Lower leg skin (tissue), 4 donors: Measurements from ENCODE around the gene ASMTL. TPM values are rescaled to one million over a fixed set of nuclear protein-coding genes. Genes with fewer than 3 reads are reported as not detected.

Experiments
- DNase-seq, 2 donors: peaks; one replicate each; pipeline ENCODE4 v3.0.0-alpha.2; 2019; ENCODE audit warnings: low spot score in 2 of 2
- H3K4me3 ChIP-seq: fragments of 200-600 bp; sonication (generic); 2 replicates; pipeline ENCODE4 v1.5.1; 2017; ENCODE audit warnings: mild to moderate bottlenecking, low read depth; ENCODE audit not compliant: poor library complexity, severe bottlenecking
- POLR2A ChIP-seq, 2 donors: fragments of 450-650 bp; IDR thresholded peaks; one replicate each; pipeline ENCODE4 v1.6.1; 2016 to 2017; ENCODE audit warnings: antibody characterized with exemption in 2 of 2, mild to moderate bottlenecking in 1 of 2, moderate library complexity in 1 of 2
- WGBS, 2 donors: methylation state at CpG; one replicate each; pipeline ENCODE4 v1.1.5; 2018; 5-methylcytosine and 5-hydroxymethylcytosine counted together
- intact Hi-C: fragments of 100-400 bp; cut with DNase I; formaldehyde crosslinking; loops from one replicate; pipeline ENCODE4 v1.15.0; 2023; ENCODE audit warnings: low total_unique reads
- total RNA-seq, 4 donors: library from RNA; depleted of rRNA; stranded (reverse); fragments of >200 nt; gene quantifications; one replicate each; pipeline ENCODE4 v1.1.0, GENCODE V29; 2016
- TF ChIP-seq, protein P1 (sequence below), 3 donors: fragments of 450-650 bp; IDR thresholded peaks; one replicate each; pipeline ENCODE4 v1.5.1; 2016; ENCODE audit warnings: antibody characterized with exemption in 3 of 3, mild to moderate bottlenecking in 3 of 3, moderate library complexity in 2 of 3

ASMTL gene
- total RNA-seq, 4 donors from 2014 or later: 24.8 to 35.9 (median 30.1) TPM

DNA sequence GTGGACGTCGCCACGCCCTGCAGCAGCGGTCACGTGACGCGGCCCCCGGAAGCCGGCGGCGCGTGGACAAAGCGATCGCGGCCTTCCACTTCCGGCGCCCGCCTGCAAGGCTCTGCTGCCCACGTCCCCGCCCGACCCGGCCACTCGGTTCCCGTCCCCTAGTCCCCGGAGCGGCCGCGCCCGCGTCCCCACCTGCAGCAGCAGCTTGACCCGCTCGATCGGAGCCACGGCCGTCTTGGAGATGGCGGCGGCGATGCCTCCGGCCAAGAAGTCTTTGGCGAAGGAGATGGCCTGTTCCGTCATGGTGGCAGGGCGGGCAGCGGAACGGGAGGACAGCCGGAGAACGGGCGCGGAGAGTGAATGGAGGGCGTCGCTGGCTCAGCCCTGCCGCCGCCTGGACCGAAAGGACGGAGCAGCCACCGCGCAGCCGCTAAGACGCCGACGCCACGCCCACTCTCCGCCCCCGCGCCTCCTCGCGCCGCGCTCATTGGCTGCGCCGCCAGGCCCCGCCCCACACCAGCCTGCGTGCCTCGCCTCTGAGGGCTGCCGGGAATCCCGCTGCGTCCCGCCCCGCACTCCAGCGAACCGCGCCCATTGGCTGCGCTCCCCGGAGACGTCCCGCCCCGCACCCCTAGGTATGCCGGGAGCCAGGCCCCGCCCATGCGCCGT lies 60.9 kb downstream of the ASMTL start, which contains the start of gene SLC25A6:
SLC25A6 (minus strand) TSS at position 407 of the 669 bp plus-strand sequence; CDS start at position 303, 104 bp downstream.
- intact Hi-C loops: no loop called here
- WGBS, 2 donors: 0 to 1% methylated on average over 22 to 30 of the region's 90 CpGs
- TF ChIP-seq, protein P1, sequence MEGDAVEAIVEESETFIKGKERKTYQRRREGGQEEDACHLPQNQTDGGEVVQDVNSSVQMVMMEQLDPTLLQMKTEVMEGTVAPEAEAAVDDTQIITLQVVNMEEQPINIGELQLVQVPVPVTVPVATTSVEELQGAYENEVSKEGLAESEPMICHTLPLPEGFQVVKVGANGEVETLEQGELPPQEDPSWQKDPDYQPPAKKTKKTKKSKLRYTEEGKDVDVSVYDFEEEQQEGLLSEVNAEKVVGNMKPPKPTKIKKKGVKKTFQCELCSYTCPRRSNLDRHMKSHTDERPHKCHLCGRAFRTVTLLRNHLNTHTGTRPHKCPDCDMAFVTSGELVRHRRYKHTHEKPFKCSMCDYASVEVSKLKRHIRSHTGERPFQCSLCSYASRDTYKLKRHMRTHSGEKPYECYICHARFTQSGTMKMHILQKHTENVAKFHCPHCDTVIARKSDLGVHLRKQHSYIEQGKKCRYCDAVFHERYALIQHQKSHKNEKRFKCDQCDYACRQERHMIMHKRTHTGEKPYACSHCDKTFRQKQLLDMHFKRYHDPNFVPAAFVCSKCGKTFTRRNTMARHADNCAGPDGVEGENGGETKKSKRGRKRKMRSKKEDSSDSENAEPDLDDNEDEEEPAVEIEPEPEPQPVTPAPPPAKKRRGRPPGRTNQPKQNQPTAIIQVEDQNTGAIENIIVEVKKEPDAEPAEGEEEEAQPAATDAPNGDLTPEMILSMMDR (IDR thresholded peaks at IDR 0.05): peak in 1 of 3 donors; percentile 19
- TF ChIP-seq POLR2A (IDR thresholded peaks at IDR 0.05): no peak
- DNase-seq: peak; percentile 98 to 100
- peak within 1 kb of the TSS; percentile 97 for H3K4me3 ChIP-seq

DNA sequence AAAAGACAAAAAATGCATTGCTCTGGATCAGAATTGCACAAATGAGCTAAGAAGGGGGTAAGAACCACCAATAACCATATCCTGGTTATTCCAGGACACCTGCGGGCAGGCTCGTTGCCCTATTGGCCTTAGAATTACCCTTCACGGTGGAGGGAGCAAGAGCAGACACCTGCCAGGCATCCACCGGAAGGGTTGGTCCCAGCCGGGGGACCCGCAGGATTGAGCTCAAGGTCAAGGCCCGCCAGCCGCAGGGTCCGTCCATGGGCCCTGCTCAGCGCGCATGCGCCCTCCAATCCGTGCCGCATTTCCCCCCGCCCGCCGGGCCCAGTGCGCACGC lies 61.4 kb downstream of the ASMTL start:
- peak in 1 of 2 donors; percentile 98 for DNase-seq
- WGBS, 2 donors: 0 to 1% methylated on average over 4 to 19 of the region's 19 CpGs
- intact Hi-C loops: no loop called here
- peak overlapping the region; percentile 97 for H3K4me3 ChIP-seq
- TF ChIP-seq, protein P1 (IDR thresholded peaks at IDR 0.05): no peak
- TF ChIP-seq POLR2A (IDR thresholded peaks at IDR 0.05): no peak

DNA sequence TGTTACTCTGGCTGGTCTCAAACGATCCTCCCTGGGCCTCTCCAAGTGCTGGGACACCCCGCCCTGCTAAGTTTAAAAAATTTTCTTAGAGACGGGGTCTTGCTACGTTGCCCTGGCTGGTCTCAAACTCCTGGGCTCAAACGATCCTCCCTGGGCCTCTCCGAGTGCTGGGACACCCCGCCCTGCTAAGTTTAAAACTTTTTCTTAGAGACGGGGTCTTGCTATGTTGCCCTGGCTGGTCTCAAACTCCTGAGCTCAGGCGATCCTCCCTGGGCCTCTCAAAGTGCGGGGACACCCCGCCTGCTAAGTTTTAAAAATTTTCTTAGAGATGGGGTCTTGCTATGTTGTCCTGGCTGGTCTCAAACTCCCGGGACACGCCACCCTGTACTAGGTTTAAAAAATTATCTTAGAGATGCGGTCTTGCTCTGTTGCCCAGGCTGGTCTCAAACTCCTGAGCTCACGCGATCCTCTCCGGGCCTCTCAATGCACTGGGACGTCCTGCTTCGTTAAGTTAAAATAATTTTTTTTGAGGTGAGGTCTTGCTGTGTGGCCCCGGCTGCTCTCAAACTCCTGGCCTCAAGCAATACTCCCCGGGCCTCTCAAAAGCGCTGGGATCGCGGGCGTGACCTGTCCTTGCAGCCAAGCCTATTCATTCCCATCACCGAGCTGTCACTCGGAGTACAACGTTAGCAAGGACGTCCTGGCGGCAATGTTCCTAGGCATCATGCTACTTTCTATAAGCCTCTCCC lies 61.9 kb downstream of the ASMTL start:
- WGBS, 2 donors: 49% methylated on average over 30 of the region's 30 CpGs
- DNase-seq: peak in 1 of 2 donors; percentile 86
- TF ChIP-seq, protein P1 (IDR thresholded peaks at IDR 0.05): no peak
- TF ChIP-seq POLR2A (IDR thresholded peaks at IDR 0.05): no peak
- intact Hi-C loops: no loop called here
- peak overlapping the region; percentile 97 for H3K4me3 ChIP-seq

DNA sequence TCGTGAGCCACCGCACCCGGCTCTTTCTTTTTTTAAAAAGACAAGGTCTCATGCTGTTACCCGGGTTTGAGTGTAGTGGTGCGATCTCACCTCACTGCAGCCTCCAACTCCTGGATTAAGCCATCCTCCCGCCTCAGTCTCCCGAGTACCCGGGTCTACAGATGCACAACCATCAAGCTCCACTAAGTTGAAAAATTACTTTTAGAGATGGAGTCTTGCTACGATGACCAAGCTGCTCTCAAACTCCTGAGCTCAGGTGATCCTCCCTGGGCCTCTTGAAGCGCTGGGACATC lies 62.8 kb downstream of the ASMTL start:
- WGBS, 2 donors: 91 to 94% methylated on average over 10 of the region's 10 CpGs
- DNase-seq: no peak
- no peak overlapping the region for H3K4me3 ChIP-seq
- intact Hi-C loops: no loop called here
- no peak for TF ChIP-seq POLR2A (IDR thresholded peaks at IDR 0.05)
- TF ChIP-seq, protein P1 (IDR thresholded peaks at IDR 0.05): no peak

DNA sequence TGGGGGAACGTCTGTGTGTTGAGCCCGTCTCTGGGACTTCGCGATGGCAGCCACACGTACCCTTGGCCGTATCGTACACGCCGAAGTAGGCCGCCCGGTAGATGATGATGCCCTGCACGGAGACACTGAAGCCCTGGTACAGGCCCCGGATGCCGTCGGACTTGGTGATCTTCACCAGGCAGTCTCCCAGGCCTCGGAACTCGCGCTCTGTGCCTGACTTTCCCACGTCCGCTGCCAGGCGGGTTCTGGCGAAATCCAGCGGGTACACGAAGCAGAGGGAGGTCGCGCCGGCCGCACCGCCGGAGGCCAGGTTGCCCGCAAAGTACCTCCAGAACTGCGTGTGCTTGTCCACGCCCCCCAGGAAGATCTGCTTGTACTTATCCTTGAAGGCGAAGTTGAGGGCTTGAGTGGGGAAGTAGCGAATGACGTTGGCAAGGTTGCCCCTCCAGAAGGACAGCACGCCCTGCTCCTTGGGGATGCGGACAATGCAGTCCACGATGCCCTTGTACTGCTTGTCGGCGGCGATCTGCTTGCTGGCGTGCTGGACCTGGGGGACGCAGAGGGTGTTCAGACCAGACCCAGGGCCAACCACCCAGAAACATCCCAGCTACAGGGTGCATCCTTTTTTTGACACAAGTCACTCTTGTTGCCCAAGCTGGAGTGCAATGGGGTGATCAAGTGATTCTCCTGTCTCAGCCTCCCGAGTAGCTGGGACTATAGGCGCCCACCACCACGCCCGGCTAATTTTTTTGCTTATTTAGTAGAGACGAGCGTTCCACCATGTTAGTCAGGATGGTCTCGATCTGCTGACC lies 63.3 kb downstream of the ASMTL start:
- no peak overlapping the region for H3K4me3 ChIP-seq
- TF ChIP-seq POLR2A (IDR thresholded peaks at IDR 0.05): no peak
- TF ChIP-seq, protein P1 (IDR thresholded peaks at IDR 0.05): no peak
- 90 to 92% methylated on average over 41 to 49 of the region's 51 CpGs for WGBS, 2 donors
- peak; percentile 13 to 83 for DNase-seq
- intact Hi-C loops: no loop called here
